ENCODE data around the gene AQP6.

AQP6 gene

DNA sequence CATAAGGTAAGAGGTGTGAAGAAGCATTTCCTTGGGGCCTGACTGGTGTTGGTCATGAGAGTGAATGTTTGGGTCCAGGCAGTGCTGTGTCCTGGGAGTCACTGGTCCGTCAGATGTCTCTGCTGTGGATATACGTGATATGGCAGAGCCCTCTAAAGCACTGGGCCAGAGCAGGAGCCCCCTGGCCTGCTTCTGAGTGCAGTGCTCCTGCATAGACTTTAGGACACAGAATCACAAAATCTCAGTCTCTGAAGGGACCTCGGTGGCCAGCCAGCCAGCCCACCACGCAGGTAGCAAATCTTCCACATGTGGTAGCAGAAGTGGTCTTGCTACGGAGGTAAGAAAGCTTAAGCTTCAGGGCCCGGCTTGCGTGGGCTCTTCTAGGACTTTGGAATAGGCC is 40.7 kb upstream of the AQP6 start (continued):
- TF ChIP-seq, protein P1, sequence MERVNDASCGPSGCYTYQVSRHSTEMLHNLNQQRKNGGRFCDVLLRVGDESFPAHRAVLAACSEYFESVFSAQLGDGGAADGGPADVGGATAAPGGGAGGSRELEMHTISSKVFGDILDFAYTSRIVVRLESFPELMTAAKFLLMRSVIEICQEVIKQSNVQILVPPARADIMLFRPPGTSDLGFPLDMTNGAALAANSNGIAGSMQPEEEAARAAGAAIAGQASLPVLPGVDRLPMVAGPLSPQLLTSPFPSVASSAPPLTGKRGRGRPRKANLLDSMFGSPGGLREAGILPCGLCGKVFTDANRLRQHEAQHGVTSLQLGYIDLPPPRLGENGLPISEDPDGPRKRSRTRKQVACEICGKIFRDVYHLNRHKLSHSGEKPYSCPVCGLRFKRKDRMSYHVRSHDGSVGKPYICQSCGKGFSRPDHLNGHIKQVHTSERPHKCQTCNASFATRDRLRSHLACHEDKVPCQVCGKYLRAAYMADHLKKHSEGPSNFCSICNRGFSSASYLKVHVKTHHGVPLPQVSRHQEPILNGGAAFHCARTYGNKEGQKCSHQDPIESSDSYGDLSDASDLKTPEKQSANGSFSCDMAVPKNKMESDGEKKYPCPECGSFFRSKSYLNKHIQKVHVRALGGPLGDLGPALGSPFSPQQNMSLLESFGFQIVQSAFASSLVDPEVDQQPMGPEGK (CRISPR knock-in tag; IDR thresholded peaks at IDR 0.05; ENCODE audit: borderline replicate concordance), result no peak

DNA sequence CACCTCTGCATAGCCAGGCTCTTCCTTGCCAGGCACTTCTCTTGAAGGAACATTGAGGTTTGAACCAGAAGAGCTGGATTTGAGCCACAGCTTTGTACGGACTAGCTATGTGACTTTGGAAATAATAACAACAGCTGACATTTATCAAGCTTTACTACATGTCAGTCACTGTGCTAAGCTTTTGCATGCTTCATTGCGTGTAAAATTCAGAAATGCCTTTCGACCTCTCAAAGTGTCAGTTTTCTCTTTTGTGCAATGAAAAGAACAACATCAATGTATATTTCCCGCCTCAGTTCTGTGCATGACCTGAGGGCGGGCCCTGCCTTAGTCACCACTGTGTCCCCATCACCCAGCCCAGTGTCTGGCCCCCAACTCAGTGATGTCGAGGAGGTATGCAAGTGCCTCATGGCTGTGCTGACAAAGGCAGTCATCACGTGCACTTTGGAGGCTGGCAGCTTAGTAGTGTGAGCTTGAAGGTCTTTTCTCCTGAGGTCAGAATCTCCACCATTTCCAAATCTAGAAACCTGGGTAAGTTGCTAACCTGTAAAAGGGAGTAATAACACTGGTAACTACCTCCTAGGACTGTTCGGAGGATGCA is 40.1 kb upstream of the AQP6 start:
- ATAC-seq, result no peak

DNA sequence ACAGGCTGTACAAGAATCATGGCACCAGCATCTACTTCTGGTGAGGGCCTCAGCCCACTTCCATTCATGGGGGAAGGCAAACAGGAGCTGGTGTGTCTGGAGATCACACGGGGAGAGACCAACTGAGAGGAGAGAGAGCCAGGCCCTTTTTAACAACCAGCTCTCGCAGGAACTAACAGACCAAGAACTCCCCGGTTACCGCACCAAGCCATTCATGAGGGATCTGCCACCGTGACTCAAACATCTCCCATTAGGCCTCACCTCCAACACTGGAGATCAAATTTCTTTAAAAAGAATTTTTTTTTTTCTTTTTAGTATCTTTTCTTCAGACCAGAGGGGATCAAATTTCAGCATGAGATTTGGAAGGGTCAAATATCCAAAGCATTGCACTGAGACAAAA is 39.0 kb upstream of the AQP6 start:
- peak; percentile 54 for ATAC-seq
- TF ChIP-seq OSR1 (CRISPR knock-in tag; IDR thresholded peaks at IDR 0.05) (no peak), ESRRG (CRISPR knock-in tag; IDR thresholded peaks at IDR 0.05) (no peak), ZNF565 (CRISPR knock-in tag; conservative IDR thresholded peaks at IDR 0.05; ENCODE audit: low read depth) (no peak), PPARA (CRISPR knock-in tag; IDR thresholded peaks at IDR 0.05; ENCODE audit: borderline replicate concordance) (no peak)

More for the DNA sequence above, 40.1 kb upstream of the AQP6 start:
- TF ChIP-seq ZFP3 (CRISPR knock-in tag; IDR thresholded peaks at IDR 0.05) (no peak), GLIS3 (CRISPR knock-in tag; IDR thresholded peaks at IDR 0.05) (no peak), ARNTL (CRISPR knock-in tag; IDR thresholded peaks at IDR 0.05; ENCODE audit: borderline replicate concordance, low read depth) (no peak), TCF4 (CRISPR knock-in tag; IDR thresholded peaks at IDR 0.05; ENCODE audit: borderline replicate concordance) (no peak), ZC3H10 (CRISPR knock-in tag; IDR thresholded peaks at IDR 0.05) (no peak), ISL1 (CRISPR knock-in tag; IDR thresholded peaks at IDR 0.05) (no peak), ZFP30 (CRISPR knock-in tag; IDR thresholded peaks at IDR 0.05) (no peak), SNAI2 (CRISPR knock-in tag; IDR thresholded peaks at IDR 0.05) (no peak), ZNF565 (CRISPR knock-in tag; conservative IDR thresholded peaks at IDR 0.05; ENCODE audit: low read depth) (no peak), BACH2 (CRISPR knock-in tag; IDR thresholded peaks at IDR 0.05; ENCODE audit: borderline replicate concordance) (no peak), ESRRG (CRISPR knock-in tag; IDR thresholded peaks at IDR 0.05) (no peak)
- TF ChIP-seq, protein P1 (CRISPR knock-in tag; IDR thresholded peaks at IDR 0.05; ENCODE audit: borderline replicate concordance), result no peak
- TF ChIP-seq, protein P2, sequence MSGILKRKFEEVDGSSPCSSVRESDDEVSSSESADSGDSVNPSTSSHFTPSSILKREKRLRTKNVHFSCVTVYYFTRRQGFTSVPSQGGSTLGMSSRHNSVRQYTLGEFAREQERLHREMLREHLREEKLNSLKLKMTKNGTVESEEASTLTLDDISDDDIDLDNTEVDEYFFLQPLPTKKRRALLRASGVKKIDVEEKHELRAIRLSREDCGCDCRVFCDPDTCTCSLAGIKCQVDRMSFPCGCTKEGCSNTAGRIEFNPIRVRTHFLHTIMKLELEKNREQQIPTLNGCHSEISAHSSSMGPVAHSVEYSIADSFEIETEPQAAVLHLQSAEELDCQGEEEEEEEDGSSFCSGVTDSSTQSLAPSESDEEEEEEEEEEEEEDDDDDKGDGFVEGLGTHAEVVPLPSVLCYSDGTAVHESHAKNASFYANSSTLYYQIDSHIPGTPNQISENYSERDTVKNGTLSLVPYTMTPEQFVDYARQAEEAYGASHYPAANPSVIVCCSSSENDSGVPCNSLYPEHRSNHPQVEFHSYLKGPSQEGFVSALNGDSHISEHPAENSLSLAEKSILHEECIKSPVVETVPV (CRISPR knock-in tag; IDR thresholded peaks at IDR 0.05), result no peak

DNA sequence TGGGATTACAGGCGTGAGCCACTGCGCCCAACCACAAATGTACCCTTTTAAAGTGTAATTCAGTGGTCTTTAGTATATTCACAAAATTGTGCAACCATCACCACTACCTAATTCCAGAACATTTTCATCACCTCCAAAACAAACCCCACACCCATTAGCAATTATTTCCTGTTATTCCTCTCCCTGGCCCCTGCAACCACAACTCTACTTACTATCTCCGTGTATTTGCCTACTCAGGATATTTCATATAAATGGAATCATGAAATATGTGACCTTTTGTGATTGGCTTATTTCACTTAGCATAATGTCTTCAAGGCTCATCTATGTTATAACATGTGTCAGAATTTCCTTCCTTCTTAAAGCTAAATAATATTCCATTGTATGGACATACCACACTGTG is 38.2 kb upstream of the AQP6 start:
- no peak for ATAC-seq
- TF ChIP-seq GLIS3 (CRISPR knock-in tag; IDR thresholded peaks at IDR 0.05) (no peak), ZFP3 (CRISPR knock-in tag; IDR thresholded peaks at IDR 0.05) (no peak), BACH2 (CRISPR knock-in tag; IDR thresholded peaks at IDR 0.05; ENCODE audit: borderline replicate concordance) (no peak), ISL1 (CRISPR knock-in tag; IDR thresholded peaks at IDR 0.05) (no peak), ZNF565 (CRISPR knock-in tag; conservative IDR thresholded peaks at IDR 0.05; ENCODE audit: low read depth) (no peak), ZFP30 (CRISPR knock-in tag; IDR thresholded peaks at IDR 0.05) (no peak), PPARA (CRISPR knock-in tag; IDR thresholded peaks at IDR 0.05; ENCODE audit: borderline replicate concordance) (no peak), ZC3H10 (CRISPR knock-in tag; IDR thresholded peaks at IDR 0.05) (no peak), OSR1 (CRISPR knock-in tag; IDR thresholded peaks at IDR 0.05) (no peak)
- TF ChIP-seq, protein P3, sequence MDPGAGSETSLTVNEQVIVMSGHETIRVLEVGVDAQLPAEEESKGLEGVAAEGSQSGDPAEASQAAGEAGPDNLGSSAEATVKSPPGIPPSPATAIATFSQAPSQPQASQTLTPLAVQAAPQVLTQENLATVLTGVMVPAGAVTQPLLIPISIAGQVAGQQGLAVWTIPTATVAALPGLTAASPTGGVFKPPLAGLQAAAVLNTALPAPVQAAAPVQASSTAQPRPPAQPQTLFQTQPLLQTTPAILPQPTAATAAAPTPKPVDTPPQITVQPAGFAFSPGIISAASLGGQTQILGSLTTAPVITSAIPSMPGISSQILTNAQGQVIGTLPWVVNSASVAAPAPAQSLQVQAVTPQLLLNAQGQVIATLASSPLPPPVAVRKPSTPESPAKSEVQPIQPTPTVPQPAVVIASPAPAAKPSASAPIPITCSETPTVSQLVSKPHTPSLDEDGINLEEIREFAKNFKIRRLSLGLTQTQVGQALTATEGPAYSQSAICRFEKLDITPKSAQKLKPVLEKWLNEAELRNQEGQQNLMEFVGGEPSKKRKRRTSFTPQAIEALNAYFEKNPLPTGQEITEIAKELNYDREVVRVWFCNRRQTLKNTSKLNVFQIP (CRISPR knock-in tag; IDR thresholded peaks at IDR 0.05; ENCODE audit: borderline replicate concordance, low read depth), result no peak
- TF ChIP-seq, protein P2 (CRISPR knock-in tag; IDR thresholded peaks at IDR 0.05), result no peak
- TF ChIP-seq, protein P4, sequence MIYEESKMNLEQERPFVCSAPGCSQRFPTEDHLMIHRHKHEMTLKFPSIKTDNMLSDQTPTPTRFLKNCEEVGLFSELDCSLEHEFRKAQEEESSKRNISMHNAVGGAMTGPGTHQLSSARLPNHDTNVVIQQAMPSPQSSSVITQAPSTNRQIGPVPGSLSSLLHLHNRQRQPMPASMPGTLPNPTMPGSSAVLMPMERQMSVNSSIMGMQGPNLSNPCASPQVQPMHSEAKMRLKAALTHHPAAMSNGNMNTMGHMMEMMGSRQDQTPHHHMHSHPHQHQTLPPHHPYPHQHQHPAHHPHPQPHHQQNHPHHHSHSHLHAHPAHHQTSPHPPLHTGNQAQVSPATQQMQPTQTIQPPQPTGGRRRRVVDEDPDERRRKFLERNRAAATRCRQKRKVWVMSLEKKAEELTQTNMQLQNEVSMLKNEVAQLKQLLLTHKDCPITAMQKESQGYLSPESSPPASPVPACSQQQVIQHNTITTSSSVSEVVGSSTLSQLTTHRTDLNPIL (CRISPR knock-in tag; IDR thresholded peaks at IDR 0.05; ENCODE audit: low read depth), result no peak
